Measurements from ENCODE around the gene PLIN5. TPM values are rescaled to one million over a fixed set of nuclear protein-coding genes. Genes with fewer than 3 reads are reported as not detected.
"Not testable (repeated sequence)": the region's sequence is repeated elsewhere in the genome, so short reads cannot be mapped to it uniquely, and the experiment has no call there.

PLIN5 gene
- total RNA-seq, 1 experiment from 2014 or later = not detected

GRCh38 chr19:4542896-4543841, 8.1 kb upstream of the PLIN5 start:
- DNase-seq (ENCODE audit: low spot score) = no peak

- DNase-seq (ENCODE audit: low spot score) = not testable (repeated sequence)
These were observed 6.8 kb upstream of the PLIN5 start for GRCh38 chr19:4541806-4542145.

GRCh38 chr19:4541114-4541805, 6.2 kb upstream of the PLIN5 start:
- no peak for DNase-seq (ENCODE audit: low spot score)

- no peak for DNase-seq (ENCODE audit: low spot score)
These were observed 4.9 kb upstream of the PLIN5 start, which contains the start of gene LRG1 for GRCh38 chr19:4539693-4540581. Gene LRG1, minus strand, starts transcription at chr19:4540036. Its CDS starts 23 bp downstream, at chr19:4540013.

GRCh38 chr19:4539169-4539692, 4.2 kb upstream of the PLIN5 start:
- DNase-seq (ENCODE audit: low spot score) = no peak

- no peak for DNase-seq (ENCODE audit: low spot score)
These were observed 3.6 kb upstream of the PLIN5 start for GRCh38 chr19:4538601-4538954.

- no peak for DNase-seq (ENCODE audit: low spot score)
These were observed 3.1 kb upstream of the PLIN5 start for GRCh38 chr19:4537953-4538600.

- DNase-seq (ENCODE audit: low spot score) = no peak
These were observed 1.8 kb upstream of the PLIN5 start for GRCh38 chr19:4536798-4537197.

- DNase-seq (ENCODE audit: low spot score) = no peak
These were observed 1.1 kb downstream of the PLIN5 start for GRCh38 chr19:4533835-4534424.

- no peak for DNase-seq (ENCODE audit: low spot score)
These were observed 1.7 kb downstream of the PLIN5 start for GRCh38 chr19:4533334-4533733.

- no peak for DNase-seq (ENCODE audit: low spot score)
These were observed 3.4 kb downstream of the PLIN5 start for GRCh38 chr19:4531562-4532165.

GRCh38 chr19:4529924-4530522, 5.0 kb downstream of the PLIN5 start:
- no peak for DNase-seq (ENCODE audit: low spot score)

GRCh38 chr19:4528843-4529242, 6.2 kb downstream of the PLIN5 start:
- no peak for DNase-seq (ENCODE audit: low spot score)

GRCh38 chr19:4527377-4527776, 7.6 kb downstream of the PLIN5 start:
- not testable (repeated sequence) for DNase-seq (ENCODE audit: low spot score)

GRCh38 chr19:4525563-4526002, 9.4 kb downstream of the PLIN5 start:
- no peak for DNase-seq (ENCODE audit: low spot score)

GRCh38 chr19:4524808-4525562, 10.0 kb downstream of the PLIN5 start:
- peak; percentile 50 for DNase-seq (ENCODE audit: low spot score)

- peak; percentile 37 for DNase-seq (ENCODE audit: low spot score)
These were observed 11.5 kb downstream of the PLIN5 start for GRCh38 chr19:4523306-4524110.

- DNase-seq (ENCODE audit: low spot score) = no peak
These were observed 12.6 kb downstream of the PLIN5 start for GRCh38 chr19:4522291-4523002.

Measured in A172 (cell line).